HG03097 (cell line): ENCODE data around the gene NME9.

Experiments used
- ATAC-seq: cut with Tn5 transposase; IDR thresholded peaks from one replicate; pipeline ENCODE4 v1.9.1; 2021; ENCODE audit not compliant: unreplicated experiment, low FRiP score

The NME9 gene

GRCh38 chr3:138338244-138338643, 8.6 kb upstream of the NME9 start:
- no peak for ATAC-seq

GRCh38 chr3:138336454-138336999, 6.9 kb upstream of the NME9 start:
- ATAC-seq = no peak

GRCh38 chr3:138334608-138335007, 5.0 kb upstream of the NME9 start:
- no peak for ATAC-seq

GRCh38 chr3:138332472-138333073, 2.9 kb upstream of the NME9 start:
- ATAC-seq = no peak

GRCh38 chr3:138331143-138331894, 1.7 kb upstream of the NME9 start:
- ATAC-seq = no peak

- ATAC-seq = no peak
Measured at GRCh38 chr3:138329984-138330293, 288 bp upstream of the NME9 start.

- no peak for ATAC-seq
Measured at GRCh38 chr3:138328341-138328740, 1.3 kb downstream of the NME9 start.

GRCh38 chr3:138327831-138328230, 1.8 kb downstream of the NME9 start:
- no peak for ATAC-seq

- ATAC-seq = no peak
Measured at GRCh38 chr3:138326866-138327595, 2.6 kb downstream of the NME9 start.

GRCh38 chr3:138325990-138326389, 3.7 kb downstream of the NME9 start:
- no peak for ATAC-seq

- ATAC-seq = no peak
Measured at GRCh38 chr3:138323971-138324370, 5.7 kb downstream of the NME9 start.

GRCh38 chr3:138317687-138318086, 12.0 kb downstream of the NME9 start:
- ATAC-seq = no peak

GRCh38 chr3:138314751-138315150, 14.9 kb downstream of the NME9 start:
- ATAC-seq = no peak

- no peak for ATAC-seq
Measured at GRCh38 chr3:138310494-138310893, 19.2 kb downstream of the NME9 start.

- ATAC-seq = no peak
Measured at GRCh38 chr3:138308783-138309182, 20.9 kb downstream of the NME9 start.

GRCh38 chr3:138307899-138308298, 21.8 kb downstream of the NME9 start:
- no peak for ATAC-seq

GRCh38 chr3:138303474-138303873, 26.2 kb downstream of the NME9 start:
- no peak for ATAC-seq

- ATAC-seq = no peak
Measured at GRCh38 chr3:138300647-138301046, 29.0 kb downstream of the NME9 start.

GRCh38 chr3:138297876-138298275, 31.8 kb downstream of the NME9 start:
- ATAC-seq = no peak

GRCh38 chr3:138297059-138297607, 32.5 kb downstream of the NME9 start:
- no peak for ATAC-seq

GRCh38 chr3:138296639-138297038, 33.0 kb downstream of the NME9 start:
- ATAC-seq = no peak
